GM10847 (cell line): Measurements from ENCODE around the gene HSPB6.
A peak's percentile ranks its signal among the peaks of the same experiment; 100 is the strongest.

Experiments
- POLR2A ChIP-seq: IDR thresholded peaks from 2 replicates; pipeline ENCODE4 v1.6.1; 2011; ENCODE audit not compliant: insufficient read length; ENCODE audit errors: extremely low read depth

The HSPB6 gene

DNA sequence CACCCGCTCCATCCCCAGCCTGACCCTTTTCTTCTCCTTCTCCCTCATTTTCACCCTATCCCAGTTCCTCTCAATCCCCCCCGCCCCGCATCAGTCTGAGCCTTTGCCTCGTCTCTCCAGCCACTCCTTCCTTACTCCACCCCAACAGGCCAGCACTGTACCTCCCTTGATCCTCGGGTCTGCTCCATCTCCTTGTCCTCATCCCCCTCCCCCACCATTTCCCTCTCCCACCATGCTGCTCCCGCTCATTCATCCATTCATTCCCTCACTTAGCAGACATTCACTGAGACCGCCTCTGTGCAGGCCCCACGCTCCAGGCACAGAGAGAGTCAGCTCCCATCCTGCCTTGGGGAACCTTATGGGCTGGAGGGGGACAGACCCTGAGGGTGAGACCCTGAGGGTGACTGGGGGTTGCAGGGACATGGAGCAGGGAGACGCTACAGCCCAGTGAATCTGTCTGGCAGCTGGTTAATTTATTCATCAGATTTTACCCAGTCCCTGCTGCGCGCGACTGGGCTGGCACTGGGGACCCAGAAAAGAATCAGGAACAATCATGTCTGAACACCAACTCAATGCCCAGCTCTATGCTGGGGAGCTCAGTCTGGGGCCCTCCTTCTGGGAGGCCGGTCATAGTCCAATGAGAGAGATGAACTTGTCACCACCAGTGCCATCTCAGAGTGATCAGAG lies 19.4 kb upstream of the HSPB6 start:
- TF ChIP-seq POLR2A, result no peak

DNA sequence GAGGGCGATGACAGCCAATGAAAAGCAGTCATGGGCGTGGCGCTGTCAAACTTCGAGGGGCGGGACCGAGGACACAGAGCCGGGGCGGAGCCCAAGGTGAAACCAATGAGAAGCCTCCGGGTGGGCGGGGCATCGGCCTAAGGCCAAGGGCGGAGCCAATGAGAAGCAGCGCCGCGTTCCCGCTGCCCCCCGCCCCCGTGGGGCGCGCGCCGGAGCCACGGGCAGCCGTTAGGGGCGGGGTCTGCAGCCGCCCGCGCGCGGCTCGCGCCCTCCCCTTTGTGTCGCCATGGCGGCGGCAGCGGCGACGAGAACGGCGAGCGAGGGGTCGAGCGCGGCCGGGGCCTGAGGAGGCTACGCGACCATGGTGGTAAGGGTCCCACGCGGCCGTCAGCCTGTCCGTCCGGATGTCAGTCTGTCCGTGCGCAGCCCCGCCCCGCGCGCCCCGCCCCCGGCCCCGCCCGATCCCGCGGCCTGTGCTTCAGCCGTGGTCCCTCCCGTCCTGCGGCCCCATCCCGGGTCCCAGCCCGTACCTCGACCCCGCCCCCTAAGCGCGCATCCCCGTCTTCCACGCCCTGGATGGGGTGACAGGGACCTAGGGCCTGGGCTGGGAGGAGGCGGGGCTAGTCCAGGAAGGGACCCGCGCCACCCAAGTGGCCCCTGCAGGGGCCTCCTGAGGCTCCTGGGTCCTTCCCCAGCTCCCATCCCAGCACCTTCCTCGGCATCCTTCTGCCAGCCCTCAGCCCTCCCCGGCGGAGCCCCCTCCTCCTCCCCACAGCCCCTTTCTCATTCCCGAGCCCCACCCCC lies 18.7 kb upstream of the HSPB6 start, which contains the start of gene ARHGAP33:
Gene ARHGAP33, plus strand, starts transcription at position 267 of the 804 bp plus-strand sequence. Its CDS starts 95 bp downstream, at position 362.
- peak; percentile 55 for TF ChIP-seq POLR2A

DNA sequence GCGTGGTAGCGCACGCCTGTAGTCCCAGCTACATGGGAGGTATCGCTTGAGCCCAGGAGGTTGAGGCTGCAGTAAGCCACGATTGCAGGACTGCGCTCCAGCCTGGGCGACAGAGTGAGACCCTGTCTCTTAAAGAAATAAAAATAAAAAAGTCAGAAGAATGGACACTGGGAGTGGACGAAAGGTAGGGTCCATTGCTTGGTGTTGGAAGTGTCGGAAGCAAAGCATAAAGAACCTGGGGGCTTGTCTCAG lies 18.1 kb upstream of the HSPB6 start:
- no peak for TF ChIP-seq POLR2A

GRCh38 chr19:35774274-35775045 lies 17.6 kb upstream of the HSPB6 start:
- TF ChIP-seq POLR2A, result no peak

- TF ChIP-seq POLR2A, result no peak
These were observed 16.4 kb upstream of the HSPB6 start for GRCh38 chr19:35773020-35773806.

GRCh38 chr19:35768082-35768421 lies 11.2 kb upstream of the HSPB6 start:
- TF ChIP-seq POLR2A, result no peak

DNA sequence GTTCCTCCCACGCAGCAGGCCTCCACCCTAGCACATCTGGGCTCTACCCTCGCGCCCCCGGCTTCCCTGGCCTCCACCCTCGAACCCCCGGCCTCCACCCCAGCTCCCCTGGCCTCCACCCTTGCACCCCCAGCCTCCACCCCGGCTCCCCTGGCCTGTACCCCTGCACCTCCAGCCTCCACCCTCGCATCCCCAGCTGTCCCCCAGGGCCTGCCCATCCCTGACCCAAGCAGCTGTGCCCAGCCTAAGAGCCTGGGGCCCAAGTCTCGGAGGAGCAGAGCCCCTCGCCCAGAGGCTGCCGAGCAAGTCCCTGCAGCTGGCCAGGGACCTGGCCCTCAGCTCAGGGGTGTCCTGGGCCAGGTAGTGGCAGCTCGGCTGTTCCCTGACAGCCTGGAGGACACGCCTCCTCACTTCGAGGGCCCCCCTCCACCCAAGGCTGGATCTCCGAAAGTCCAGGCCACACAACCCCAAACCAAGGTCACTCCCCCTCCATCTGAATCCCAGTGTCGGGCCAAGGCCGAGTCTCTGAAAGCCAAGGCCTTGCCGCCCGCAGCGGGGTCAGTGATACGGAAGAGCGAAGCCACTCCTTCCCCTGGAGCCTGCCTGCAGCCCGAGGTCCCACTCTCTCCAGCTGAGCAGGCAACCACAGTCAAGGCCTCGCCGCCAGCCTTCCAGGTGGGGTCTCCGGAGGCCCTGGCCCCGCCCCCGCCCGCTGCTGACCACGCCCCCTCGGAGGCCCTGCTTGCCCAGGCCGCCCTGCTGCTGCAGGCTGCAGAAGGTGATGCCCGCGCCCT lies 10.7 kb upstream of the HSPB6 start:
- no peak for TF ChIP-seq POLR2A

- TF ChIP-seq POLR2A, result no peak
These were observed 9.8 kb upstream of the HSPB6 start for GRCh38 chr19:35766571-35767104.

GRCh38 chr19:35764432-35765315 lies 7.8 kb upstream of the HSPB6 start:
- TF ChIP-seq POLR2A, result no peak

DNA sequence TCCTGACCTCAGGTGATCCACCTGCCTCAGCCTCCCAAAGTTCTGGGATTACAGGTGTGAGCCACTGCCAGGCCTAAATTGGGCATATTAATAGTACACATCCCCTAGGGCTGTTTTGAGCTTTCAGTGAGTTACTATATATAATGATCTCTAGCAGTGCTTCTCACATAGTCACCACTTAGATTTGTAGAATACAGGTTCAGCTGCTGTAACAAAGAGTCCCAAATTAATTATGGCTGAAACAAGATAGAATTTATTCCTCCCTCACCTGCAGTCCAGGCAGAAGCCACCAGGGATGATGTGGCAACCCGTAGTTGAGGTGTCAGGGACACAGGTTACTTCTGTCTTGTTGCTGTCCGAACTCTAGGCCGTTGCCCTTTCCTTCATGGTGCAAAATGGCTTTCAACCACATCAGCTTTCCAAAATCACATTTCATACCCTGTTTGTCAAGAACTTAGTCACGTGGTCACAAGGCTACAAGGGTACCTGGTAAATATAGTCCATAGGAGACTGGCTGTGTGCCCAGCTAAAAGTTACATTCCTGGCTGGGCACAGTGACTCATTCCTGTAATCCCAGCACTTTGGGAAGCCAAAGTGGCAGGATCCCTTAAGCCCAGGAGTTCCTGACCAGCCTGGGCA lies 4.0 kb upstream of the HSPB6 start:
- no peak for TF ChIP-seq POLR2A

DNA sequence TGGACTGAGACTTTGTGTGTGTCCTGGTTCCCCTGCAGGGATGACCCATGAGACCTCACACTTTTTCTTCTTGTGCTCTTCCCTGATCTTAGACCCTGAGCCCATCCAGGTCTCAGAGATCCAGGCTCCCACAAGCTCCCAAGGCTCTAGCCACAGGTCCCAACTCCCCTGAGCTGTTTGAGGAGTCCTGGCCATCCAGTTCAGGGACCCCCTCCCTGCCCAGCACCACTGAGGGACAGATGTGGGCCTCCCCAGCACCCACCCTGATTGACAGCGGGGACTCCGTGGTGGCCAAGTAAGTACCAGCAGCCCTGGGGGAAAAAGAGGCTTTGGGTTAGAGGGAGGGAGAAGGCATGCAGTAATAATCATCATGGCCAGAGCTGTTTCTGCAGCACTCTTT lies 2.9 kb upstream of the HSPB6 start:
- no peak for TF ChIP-seq POLR2A

- peak; percentile 51 for TF ChIP-seq POLR2A
These were observed 1.1 kb upstream of the HSPB6 start, which contains the start of gene PROSER3 for GRCh38 chr19:35757749-35758608. Gene PROSER3, plus strand, starts transcription at chr19:35758176. Its CDS starts 40 bp downstream, at chr19:35758216.
